B cell (primary cell): ENCODE measurements around the gene ARPP21. TPM values are rescaled to one million over a fixed set of nuclear protein-coding genes. Genes with fewer than 3 reads are reported as not detected.

Experiments
- ATAC-seq: fragments of 200-7000 bp; cut with Tn5 transposase; one replicate; pipeline ENCODE4 v1.10.0; 2021; ENCODE audit warnings: low read depth, mild to moderate bottlenecking, moderate number of reproducible peaks, moderate library complexity
- CTCF ChIA-PET: fragments of 350-600 bp; sonication (Branson Sonifier 250); formaldehyde crosslinking; loops from one replicate; lab custom pipeline; 2021; ENCODE audit warnings: antibody characterized with exemption, inconsistent platforms; lab: Charles Lee
- POLR2A ChIA-PET: fragments of 350-600 bp; sonication (Branson Sonifier 250); formaldehyde crosslinking; loops from one replicate; lab custom pipeline; 2021; ENCODE audit warnings: antibody characterized with exemption; lab: Charles Lee
- DNase-seq: peaks from one replicate; pipeline ENCODE4 v3.0.0; 2013
- H2AFZ ChIP-seq: 2 replicates; pipeline ENCODE4 v1.6.1; 2012; ENCODE audit warnings: mild to moderate bottlenecking, low read depth, low read length; ENCODE audit not compliant: insufficient read depth, poor library complexity, severe bottlenecking
- H3K27ac ChIP-seq, 2 donors: 1 replicate in 1 of 2; 2 replicates in 1 of 2; pipeline ENCODE4 v1.5.1; 2012 to 2013; ENCODE audit warnings: low read length in 2 of 2, mild to moderate bottlenecking in 2 of 2, moderate library complexity in 1 of 2
- H3K27me3 ChIP-seq, 4 experiments: fragments of 200-600 bp in 1 of 4; sonication (generic) in 1 of 4; replicated peaks in 1 of 4; 1 replicate in 2 of 4; 2 replicates in 2 of 4; pipeline versions ENCODE4 v1.6.1 to v1.7.0; 2013 to 2016; ENCODE audit warnings: low read length in 3 of 4, mild to moderate bottlenecking in 2 of 4, mixed read lengths in 1 of 4, moderate library complexity in 1 of 4; ENCODE audit not compliant: insufficient read depth in 4 of 4, control insufficient read depth in 3 of 4; ENCODE audit errors: control extremely low read depth in 1 of 4
- H3K36me3 ChIP-seq, 2 experiments: replicated peaks in 1 of 2; 1 replicate in 1 of 2; 2 replicates in 1 of 2; pipeline versions ENCODE4 v1.6.1 to v1.7.1; 2013; ENCODE audit warnings: low read length in 1 of 2; ENCODE audit not compliant: insufficient read depth in 2 of 2, control insufficient read depth in 1 of 2; ENCODE audit errors: control extremely low read depth in 1 of 2, extremely low read depth in 1 of 2
- H3K4me1 ChIP-seq, 2 donors: fragments of 200-600 bp in 1 of 2; sonication (generic) in 1 of 2; 1 replicate in 1 of 2; 2 replicates in 1 of 2; pipeline versions ENCODE4 v1.5.1 to v1.6.1; 2013 to 2017; ENCODE audit warnings: low read length in 2 of 2; ENCODE audit not compliant: control insufficient read depth in 2 of 2, insufficient read depth in 2 of 2
- H3K4me2 ChIP-seq: replicated peaks from 2 replicates; pipeline ENCODE3; 2012; ENCODE audit warnings: mild to moderate bottlenecking, low read depth, low read length; ENCODE audit not compliant: poor library complexity, severe bottlenecking
- H3K4me3 ChIP-seq, 5 experiments: fragments of 200-600 bp in 1 of 5; sonication (generic) in 1 of 5; 1 replicate in 3 of 5; 2 replicates in 2 of 5; pipeline versions ENCODE4 v1.5.1 to v1.7.0; 2011 to 2016; ENCODE audit warnings: low read length in 4 of 5, mild to moderate bottlenecking in 4 of 5, low read depth in 2 of 5, control low read depth in 1 of 5, moderate library complexity in 1 of 5; ENCODE audit not compliant: insufficient read depth in 1 of 5; ENCODE audit errors: control extremely low read depth in 1 of 5, extremely low read depth in 1 of 5
- H3K79me2 ChIP-seq: fragments of 200-600 bp; sonication (generic); one replicate; pipeline ENCODE4 v1.6.0; 2016; ENCODE audit warnings: low read length; ENCODE audit not compliant: control insufficient read depth, insufficient read depth
- H3K9ac ChIP-seq: fragments of 200-600 bp; sonication (generic); 2 replicates; pipeline ENCODE4 v1.6.1; 2017; ENCODE audit warnings: mild to moderate bottlenecking, low read length, moderate library complexity
- H3K9me3 ChIP-seq, 3 donors: one replicate each; pipeline versions ENCODE4 v1.6.1 to v1.7.1; 2013; ENCODE audit warnings: low read length in 2 of 3; ENCODE audit not compliant: control insufficient read depth in 2 of 3, insufficient read depth in 1 of 3; ENCODE audit errors: control extremely low read depth in 1 of 3
- H4K20me1 ChIP-seq: 2 replicates; pipeline ENCODE4 v1.6.0; 2012; ENCODE audit warnings: mild to moderate bottlenecking, low read length; ENCODE audit not compliant: insufficient read depth, control insufficient read depth, poor library complexity, severe bottlenecking
- H3K27ac Mint-ChIP-seq: one replicate; pipeline ENCODE4 v1.8.0; 2021; ENCODE audit warnings: mixed read lengths
- H3K27me3 Mint-ChIP-seq: one replicate; pipeline ENCODE4 v1.8.0; 2021; ENCODE audit warnings: mixed read lengths
- H3K4me1 Mint-ChIP-seq: one replicate; pipeline ENCODE4 v1.8.0; 2021; ENCODE audit warnings: mixed read lengths
- H3K4me3 Mint-ChIP-seq: one replicate; pipeline ENCODE4 v1.8.0; 2021; ENCODE audit warnings: mixed read lengths
- H3K9me3 Mint-ChIP-seq: one replicate; pipeline ENCODE4 v1.8.0; 2022; ENCODE audit warnings: mixed read lengths; ENCODE audit not compliant: insufficient read depth
- CTCF ChIP-seq: fragments of 200-600 bp; IDR thresholded peaks from one replicate; pipeline ENCODE4 v1.8.0; 2022; ENCODE audit warnings: antibody characterized with exemption, mild to moderate bottlenecking
- EZH2 ChIP-seq: IDR thresholded peaks from 2 replicates; pipeline ENCODE4 v1.6.1; 2012; ENCODE audit warnings: borderline replicate concordance, low read depth, mild to moderate bottlenecking, moderate library complexity, low read length; ENCODE audit not compliant: insufficient read depth, poor library complexity, severe bottlenecking
- WGBS: methylation state at CpG from one replicate; pipeline ENCODE4 v1.1.5; 2013; ENCODE audit warnings: missing lambda C conversion rate; ENCODE audit not compliant: insufficient coverage; 5-methylcytosine and 5-hydroxymethylcytosine counted together
- intact Hi-C: fragments of 100-400 bp; cut with micrococcal nuclease; formaldehyde crosslinking; loops from one replicate; pipeline ENCODE4 v1.10.0; 2022
- polyA plus RNA-seq: library from polyadenylated mRNA; depleted of rRNA; stranded (reverse); fragments of >200 nt; gene quantifications from 2 replicates; pipeline ENCODE4 v1.2.3, GENCODE V29; 2012
- total RNA-seq, 2 donors: library from RNA; stranded (reverse); fragments of 120-200 nt in 1 of 2; gene quantifications; 1 replicate in 1 of 2; 2 replicates in 1 of 2; pipeline versions ENCODE4 v1.2.3 to v1.2.4, GENCODE V29; 2013 to 2022

ARPP21 gene
- total and polyA plus RNA-seq, 2 donors (not counting 1 experiment from before 2014, with no cell fraction given) = 0.10 TPM; not detected in 1

DNA sequence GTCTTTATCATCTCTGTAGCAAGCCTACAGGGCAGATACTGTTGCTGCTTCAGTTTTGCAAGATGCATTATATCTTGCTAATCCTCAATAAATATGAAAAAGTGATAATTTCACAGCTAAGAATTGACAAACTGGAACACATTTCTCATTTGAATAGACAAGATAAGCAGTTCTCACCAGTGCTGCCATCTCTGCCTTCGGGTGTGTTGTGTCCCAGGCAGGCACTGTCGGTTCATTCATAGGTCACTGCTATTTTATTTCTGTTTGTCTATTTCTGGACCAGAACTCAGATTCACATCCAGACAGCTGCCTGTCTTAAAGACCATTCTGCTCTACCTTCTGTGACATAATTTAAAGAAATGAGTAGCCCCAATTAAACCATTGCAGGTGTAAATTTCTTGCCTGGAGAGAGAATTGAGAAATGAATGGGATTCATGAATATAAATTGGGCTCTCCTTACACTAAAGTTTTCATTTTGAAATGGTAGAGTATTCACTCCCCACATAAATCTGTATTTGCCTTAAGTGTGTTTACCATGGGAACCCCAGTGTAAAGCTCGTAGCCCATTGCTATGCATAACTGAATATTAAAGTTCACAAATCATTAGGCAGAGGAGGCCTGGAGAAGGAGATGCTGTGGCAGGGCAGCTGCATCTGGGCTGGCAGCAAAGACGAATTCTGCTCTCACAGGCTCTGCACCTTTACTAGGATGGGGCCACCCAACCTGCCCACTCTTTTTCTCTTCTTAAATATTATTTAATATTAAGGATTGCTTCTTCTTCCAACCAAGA lies 149.9 kb downstream of the ARPP21 start:
- H4K20me1 ChIP-seq = no peaks in the 10 kb centered on the region
- Mint-ChIP-seq H3K27me3 (no peaks in the 10 kb centered on the region), H3K4me3 (no peak overlapping the region), H3K4me1 (peaks cover 7% of the 10 kb centered on the region), H3K9me3 (no peaks in the 10 kb centered on the region), H3K27ac (no peak overlapping the region)
- peaks cover 7 to 8% of the 10 kb centered on the region in 2 donors for H3K4me1 ChIP-seq
- H3K9ac ChIP-seq = no peak overlapping the region
- intact Hi-C loops = no loop called here
- TF ChIP-seq CTCF = no peak
- TF ChIP-seq EZH2 = no peak
- H3K9me3 ChIP-seq = no peaks in the 10 kb centered on the region
- no peaks in the 10 kb centered on the region for H3K79me2 ChIP-seq
- no peak overlapping the region for H3K4me2 ChIP-seq
- no peak overlapping the region for H2AFZ ChIP-seq
- no peaks in the 10 kb centered on the region for H3K36me3 ChIP-seq
- DNase-seq (no peak), ATAC-seq (no peak)
- no peak overlapping the region for H3K27ac ChIP-seq
- POLR2A ChIA-PET = no interaction called here
- no peak overlapping the region for H3K4me3 ChIP-seq
- WGBS = no CpG with 5 or more reads among the region's 4 CpGs
- CTCF ChIA-PET = no interaction called here
- no peaks in the 10 kb centered on the region for H3K27me3 ChIP-seq

- DNase-seq = no peak
- H3K36me3 ChIP-seq = no peaks in the 10 kb centered on the region
- CTCF ChIA-PET = no interaction called here
- H4K20me1 ChIP-seq = no peaks in the 10 kb centered on the region
- Mint-ChIP-seq H3K9me3 (no peaks in the 10 kb centered on the region), H3K27ac (no peak overlapping the region), H3K4me3 (no peak overlapping the region), H3K27me3 (no peaks in the 10 kb centered on the region), H3K4me1 (peaks cover under 1% of the 10 kb centered on the region)
- no peak for ATAC-seq
- H3K27me3 ChIP-seq = no peaks in the 10 kb centered on the region
- no peak overlapping the region for H3K27ac ChIP-seq
- H3K9me3 ChIP-seq = no peaks in the 10 kb centered on the region
- TF ChIP-seq EZH2 = no peak
- TF ChIP-seq CTCF = no peak
- H3K9ac ChIP-seq = no peak overlapping the region
- peaks cover under 1% of the 10 kb centered on the region in 2 donors for H3K4me1 ChIP-seq
- no peak overlapping the region for H3K4me3 ChIP-seq
- intact Hi-C loops = no loop called here
- POLR2A ChIA-PET = no interaction called here
- no peak overlapping the region for H2AFZ ChIP-seq
- no CpG with 5 or more reads among the region's 1 CpG for WGBS
- no peaks in the 10 kb centered on the region for H3K79me2 ChIP-seq
- no peak overlapping the region for H3K4me2 ChIP-seq
Measured at GRCh38 chr3:35790764-35791163, 151.4 kb downstream of the ARPP21 start.
